Kidney epithelial cell (primary cell): Measurements from ENCODE around the gene SPAG16. TPM values are rescaled to one million over a fixed set of nuclear protein-coding genes. Genes with fewer than 3 reads are reported as not detected.

Experiments
- DNase-seq: peaks from one replicate; pipeline ENCODE4 v3.0.0-alpha.2; 2010; ENCODE audit warnings: low read depth
- H3K27me3 ChIP-seq: 2 replicates; pipeline ENCODE4 v1.6.0; 2011; ENCODE audit warnings: low read length; ENCODE audit not compliant: control insufficient read depth, insufficient read depth
- H3K36me3 ChIP-seq: 2 replicates; pipeline ENCODE4 v1.5.1; 2011; ENCODE audit warnings: low read length; ENCODE audit not compliant: control insufficient read depth, insufficient read depth
- H3K4me3 ChIP-seq: 2 replicates; pipeline ENCODE4 v1.5.1; 2011; ENCODE audit warnings: low read depth, mild to moderate bottlenecking, control low read depth, low read length
- CTCF ChIP-seq: IDR thresholded peaks from 2 replicates; pipeline ENCODE4 v1.5.1; 2011; ENCODE audit warnings: mild to moderate bottlenecking, moderate library complexity, low read length, control low read depth, inconsistent platforms; ENCODE audit not compliant: insufficient read depth, poor library complexity, severe bottlenecking
- total RNA-seq: library from RNA; depleted of rRNA; stranded (reverse); fragments of >200 nt; gene quantifications from 2 replicates; pipeline ENCODE4 v1.2.3, GENCODE V29; 2015

Gene SPAG16
- total RNA-seq, 1 donor from 2014 or later: 16.1 TPM

- H3K36me3 ChIP-seq: no peaks in the 10 kb centered on the region
- no peaks in the 10 kb centered on the region for H3K27me3 ChIP-seq
- no peak overlapping the region for H3K4me3 ChIP-seq
- no peak for TF ChIP-seq CTCF
- no peak for DNase-seq
Observed at GRCh38 chr2:213640738-213641425, 356.6 kb downstream of the SPAG16 start.

- no peaks in the 10 kb centered on the region for H3K36me3 ChIP-seq
- no peaks in the 10 kb centered on the region for H3K27me3 ChIP-seq
- TF ChIP-seq CTCF: no peak
- no peak overlapping the region for H3K4me3 ChIP-seq
- no peak for DNase-seq
Observed at GRCh38 chr2:213644926-213645325, 360.7 kb downstream of the SPAG16 start.

- no peak for TF ChIP-seq CTCF
- no peak for DNase-seq
- Histone ChIP-seq H3K4me3 (no peak overlapping the region), H3K27me3 (no peaks in the 10 kb centered on the region), H3K36me3 (no peaks in the 10 kb centered on the region)
Observed at GRCh38 chr2:213649176-213649575, 364.9 kb downstream of the SPAG16 start.

GRCh38 chr2:213664817-213665216, 380.6 kb downstream of the SPAG16 start:
- Histone ChIP-seq H3K27me3 (no peaks in the 10 kb centered on the region), H3K4me3 (no peak overlapping the region), H3K36me3 (no peaks in the 10 kb centered on the region)
- DNase-seq: no peak
- TF ChIP-seq CTCF: no peak

- H3K4me3 ChIP-seq: no peak overlapping the region
- no peaks in the 10 kb centered on the region for H3K27me3 ChIP-seq
- H3K36me3 ChIP-seq: no peaks in the 10 kb centered on the region
- DNase-seq: no peak
- no peak for TF ChIP-seq CTCF
Observed at GRCh38 chr2:213669657-213670056, 385.4 kb downstream of the SPAG16 start.
